ENCODE data around the gene FICD.

FICD gene

GRCh38 chr12:108514973-108515814, at the start of gene FICD:
FICD (plus strand) TSS chr12:108515277; CDS start chr12:108516973, 1,696 bp downstream.
- peak; percentile 90 for ATAC-seq (ENCODE audit: insufficient read depth, low read depth)
- peaks cover 39% of the 10 kb centered on the region for H3K4me1 ChIP-seq (ENCODE audit: insufficient read depth, low read length)
- no peaks in the 10 kb centered on the region for H3K27me3 ChIP-seq (ENCODE audit: insufficient read depth, low read length, poor library complexity)
- H4K20me1 ChIP-seq (ENCODE audit: insufficient read depth, low read length), result peaks cover 17% of the 10 kb centered on the region
- H3K27ac ChIP-seq (ENCODE audit: low read length), result peak within 1 kb of the TSS; percentile 84
- H3K9me3 ChIP-seq (ENCODE audit: insufficient read depth, low read length, severe bottlenecking), result no peaks in the 10 kb centered on the region
- peaks cover 20% of the 10 kb centered on the region for H3K79me2 ChIP-seq (ENCODE audit: insufficient read depth, low read length)
- H3K9ac ChIP-seq (ENCODE audit: low read depth, low read length), result peak within 1 kb of the TSS; percentile 76
- peak within 1 kb of the TSS; percentile 94 for H2AFZ ChIP-seq (ENCODE audit: low read depth, low read length)
- peak within 1 kb of the TSS; percentile 58 to 82 for H3K4me3 ChIP-seq (ENCODE audit: low read depth in 1 of 2, low read length in 2 of 2)
- peak; percentile 100 for DNase-seq
- TF ChIP-seq, protein P1, sequence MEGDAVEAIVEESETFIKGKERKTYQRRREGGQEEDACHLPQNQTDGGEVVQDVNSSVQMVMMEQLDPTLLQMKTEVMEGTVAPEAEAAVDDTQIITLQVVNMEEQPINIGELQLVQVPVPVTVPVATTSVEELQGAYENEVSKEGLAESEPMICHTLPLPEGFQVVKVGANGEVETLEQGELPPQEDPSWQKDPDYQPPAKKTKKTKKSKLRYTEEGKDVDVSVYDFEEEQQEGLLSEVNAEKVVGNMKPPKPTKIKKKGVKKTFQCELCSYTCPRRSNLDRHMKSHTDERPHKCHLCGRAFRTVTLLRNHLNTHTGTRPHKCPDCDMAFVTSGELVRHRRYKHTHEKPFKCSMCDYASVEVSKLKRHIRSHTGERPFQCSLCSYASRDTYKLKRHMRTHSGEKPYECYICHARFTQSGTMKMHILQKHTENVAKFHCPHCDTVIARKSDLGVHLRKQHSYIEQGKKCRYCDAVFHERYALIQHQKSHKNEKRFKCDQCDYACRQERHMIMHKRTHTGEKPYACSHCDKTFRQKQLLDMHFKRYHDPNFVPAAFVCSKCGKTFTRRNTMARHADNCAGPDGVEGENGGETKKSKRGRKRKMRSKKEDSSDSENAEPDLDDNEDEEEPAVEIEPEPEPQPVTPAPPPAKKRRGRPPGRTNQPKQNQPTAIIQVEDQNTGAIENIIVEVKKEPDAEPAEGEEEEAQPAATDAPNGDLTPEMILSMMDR (IDR thresholded peaks at IDR 0.05; ENCODE audit: borderline replicate concordance, extremely low read depth, low read length, poor library complexity, severe bottlenecking), result peak; percentile 25
- TF ChIP-seq EZH2 (IDR thresholded peaks at IDR 0.05; ENCODE audit: borderline replicate concordance, low read depth, low read length, severe bottlenecking), result no peak
- peaks cover 34% of the 10 kb centered on the region for H3K36me3 ChIP-seq (ENCODE audit: insufficient read depth, low read length)
- peak within 1 kb of the TSS; percentile 92 for H3K4me2 ChIP-seq (ENCODE audit: insufficient read depth, low read length)

DNA sequence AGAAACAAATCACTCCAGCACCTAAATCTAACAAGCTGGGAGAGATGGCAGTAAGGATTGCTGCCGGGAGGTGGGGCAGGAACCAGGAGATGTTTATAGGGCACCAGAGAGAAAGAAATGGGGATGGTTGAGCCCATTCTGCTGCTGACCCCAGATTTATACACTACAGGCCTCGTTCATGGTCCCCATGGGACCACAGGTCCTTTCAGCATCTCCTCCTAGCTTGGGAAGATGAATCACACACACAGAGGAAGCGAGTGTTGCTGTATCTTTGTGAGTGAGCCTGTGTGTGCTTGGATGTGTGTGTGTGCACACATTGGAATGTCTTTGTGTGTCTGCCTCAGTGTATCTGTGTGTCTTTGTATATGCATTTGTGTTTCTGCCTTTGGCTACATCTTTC, 49.7 kb upstream of the FICD start:
- Histone ChIP-seq H2AFZ (ENCODE audit: low read depth, low read length) (no peak overlapping the region), H3K9me3 (ENCODE audit: insufficient read depth, low read length, severe bottlenecking) (no peaks in the 10 kb centered on the region), H3K79me2 (ENCODE audit: insufficient read depth, low read length) (no peaks in the 10 kb centered on the region), H3K4me2 (ENCODE audit: insufficient read depth, low read length) (no peak overlapping the region), H3K27me3 (ENCODE audit: insufficient read depth, low read length, poor library complexity) (no peaks in the 10 kb centered on the region), H4K20me1 (ENCODE audit: insufficient read depth, low read length) (no peaks in the 10 kb centered on the region), H3K4me1 (ENCODE audit: insufficient read depth, low read length) (no peaks in the 10 kb centered on the region), H3K4me3 (ENCODE audit: low read depth in 1 of 2, low read length in 2 of 2) (no peak overlapping the region), H3K9ac (ENCODE audit: low read depth, low read length) (no peak overlapping the region), H3K36me3 (ENCODE audit: insufficient read depth, low read length) (no peaks in the 10 kb centered on the region), H3K27ac (ENCODE audit: low read length) (no peak overlapping the region)
- DNase-seq, result no peak
- TF ChIP-seq EZH2 (IDR thresholded peaks at IDR 0.05; ENCODE audit: borderline replicate concordance, low read depth, low read length, severe bottlenecking), result no peak
- TF ChIP-seq, protein P1 (IDR thresholded peaks at IDR 0.05; ENCODE audit: borderline replicate concordance, extremely low read depth, low read length, poor library complexity, severe bottlenecking), result no peak
- ATAC-seq (ENCODE audit: insufficient read depth, low read depth), result no peak

GRCh38 chr12:108468196-108468968, 46.7 kb upstream of the FICD start:
- Histone ChIP-seq H3K4me3 (ENCODE audit: low read depth in 1 of 2, low read length in 2 of 2) (no peak overlapping the region), H2AFZ (ENCODE audit: low read depth, low read length) (no peak overlapping the region), H3K79me2 (ENCODE audit: insufficient read depth, low read length) (no peaks in the 10 kb centered on the region), H3K9me3 (ENCODE audit: insufficient read depth, low read length, severe bottlenecking) (no peaks in the 10 kb centered on the region), H3K27me3 (ENCODE audit: insufficient read depth, low read length, poor library complexity) (no peaks in the 10 kb centered on the region), H3K4me1 (ENCODE audit: insufficient read depth, low read length) (no peaks in the 10 kb centered on the region), H3K4me2 (ENCODE audit: insufficient read depth, low read length) (no peak overlapping the region), H3K27ac (ENCODE audit: low read length) (no peak overlapping the region), H3K36me3 (ENCODE audit: insufficient read depth, low read length) (no peaks in the 10 kb centered on the region), H4K20me1 (ENCODE audit: insufficient read depth, low read length) (no peaks in the 10 kb centered on the region), H3K9ac (ENCODE audit: low read depth, low read length) (no peak overlapping the region)
- TF ChIP-seq, protein P1 (IDR thresholded peaks at IDR 0.05; ENCODE audit: borderline replicate concordance, extremely low read depth, low read length, poor library complexity, severe bottlenecking), result no peak
- TF ChIP-seq EZH2 (IDR thresholded peaks at IDR 0.05; ENCODE audit: borderline replicate concordance, low read depth, low read length, severe bottlenecking), result no peak
- ATAC-seq (ENCODE audit: insufficient read depth, low read depth) (no peak), DNase-seq (peak; percentile 35)
